HFFc6 (cell line): ENCODE results near the gene APBB2. TPM values are rescaled to one million over a fixed set of nuclear protein-coding genes. Genes with fewer than 3 reads are reported as not detected.

Source experiments
- DNase-seq: peaks from one replicate; pipeline ENCODE4 v3.0.0-alpha.2; 2018
- H3K27ac Mint-ChIP-seq: 2 replicates; pipeline ENCODE4 v1.8.0; 2020; ENCODE audit warnings: mild to moderate bottlenecking, mixed read lengths
- H3K27me3 Mint-ChIP-seq: 2 replicates; pipeline ENCODE4 v1.8.0; 2021; ENCODE audit warnings: mild to moderate bottlenecking, moderate library complexity, mixed read lengths; ENCODE audit not compliant: insufficient read depth
- H3K36me3 Mint-ChIP-seq: 2 replicates; pipeline ENCODE4 v1.8.0; 2021; ENCODE audit warnings: low read depth, mixed read lengths
- H3K4me1 Mint-ChIP-seq: 2 replicates; pipeline ENCODE4 v1.8.0; 2020; ENCODE audit warnings: low read depth, mixed read lengths
- H3K4me3 Mint-ChIP-seq: 2 replicates; pipeline ENCODE4 v1.8.0; 2020; ENCODE audit warnings: mild to moderate bottlenecking, moderate library complexity, mixed read lengths
- H3K9me3 Mint-ChIP-seq: 2 replicates; pipeline ENCODE4 v1.8.0; 2020; ENCODE audit warnings: mild to moderate bottlenecking, mixed read lengths
- CTCF ChIP-seq: fragments of 200-600 bp; sonication (generic); IDR thresholded peaks from 2 replicates; pipeline ENCODE4 v1.5.0; 2021; ENCODE audit warnings: antibody characterized with exemption, mild to moderate bottlenecking
- total RNA-seq, 6 experiments: library from RNA; stranded (reverse); fragmentation: NEBNext Ultra II Directional; extraction: Animal tissue kit (Norgen Biotek cat#: 25700); gene quantifications; 2 replicates in 1 of 6; 3 replicates in 5 of 6; pipeline ENCODE4 v1.2.3, GENCODE V29; 2021

APBB2 gene
- total RNA-seq, 6 experiments from 2014 or later: 32.4 to 45.5 (median 35.8) TPM

GRCh38 chr4:40951026-40951425 is 263.3 kb downstream of the APBB2 start:
- Mint-ChIP-seq H3K27me3 (no peaks in the 10 kb centered on the region), H3K36me3 (peaks cover 2% of the 10 kb centered on the region; the same call in 1 of the 2 replicates), H3K27ac (no peak overlapping the region), H3K9me3 (no peaks in the 10 kb centered on the region), H3K4me1 (no peaks in the 10 kb centered on the region), H3K4me3 (no peak overlapping the region)
- no peak for DNase-seq
- TF ChIP-seq CTCF: no peak

GRCh38 chr4:40949358-40950100 is 264.8 kb downstream of the APBB2 start:
- H3K4me3 Mint-ChIP-seq: no peak overlapping the region
- no peak for TF ChIP-seq CTCF
- no peaks in the 10 kb centered on the region for H3K27me3 Mint-ChIP-seq
- peaks cover 4% of the 10 kb centered on the region; the same call in 1 of the 2 replicates for H3K36me3 Mint-ChIP-seq
- H3K4me1 Mint-ChIP-seq: no peaks in the 10 kb centered on the region
- no peak for DNase-seq
- no peak overlapping the region for H3K27ac Mint-ChIP-seq
- no peaks in the 10 kb centered on the region for H3K9me3 Mint-ChIP-seq

GRCh38 chr4:40948014-40948413 is 266.3 kb downstream of the APBB2 start:
- no peak for TF ChIP-seq CTCF
- Mint-ChIP-seq H3K36me3 (peaks cover 7% of the 10 kb centered on the region; the same call in 1 of the 2 replicates), H3K27me3 (no peaks in the 10 kb centered on the region), H3K27ac (no peak overlapping the region), H3K9me3 (no peaks in the 10 kb centered on the region), H3K4me1 (no peaks in the 10 kb centered on the region), H3K4me3 (no peak overlapping the region)
- DNase-seq: no peak

GRCh38 chr4:40946652-40947051 is 267.7 kb downstream of the APBB2 start:
- Mint-ChIP-seq H3K9me3 (no peaks in the 10 kb centered on the region), H3K27ac (no peak overlapping the region), H3K4me1 (no peaks in the 10 kb centered on the region), H3K4me3 (no peak overlapping the region), H3K27me3 (no peaks in the 10 kb centered on the region), H3K36me3 (peaks cover 7% of the 10 kb centered on the region; the same call in 1 of the 2 replicates)
- no peak for DNase-seq
- TF ChIP-seq CTCF: no peak

GRCh38 chr4:40940756-40941155 is 273.6 kb downstream of the APBB2 start:
- H3K27ac Mint-ChIP-seq: no peak overlapping the region

More at GRCh38 chr4:40940756-40941155, 273.6 kb downstream of the APBB2 start:
- Mint-ChIP-seq H3K9me3 (no peaks in the 10 kb centered on the region), H3K27me3 (no peaks in the 10 kb centered on the region), H3K4me3 (no peak overlapping the region), H3K36me3 (peaks cover 7% of the 10 kb centered on the region; the same call in 1 of the 2 replicates), H3K4me1 (no peaks in the 10 kb centered on the region)
- DNase-seq: no peak
- no peak for TF ChIP-seq CTCF
